ENCODE results near the gene ACTBL2.

DNA sequence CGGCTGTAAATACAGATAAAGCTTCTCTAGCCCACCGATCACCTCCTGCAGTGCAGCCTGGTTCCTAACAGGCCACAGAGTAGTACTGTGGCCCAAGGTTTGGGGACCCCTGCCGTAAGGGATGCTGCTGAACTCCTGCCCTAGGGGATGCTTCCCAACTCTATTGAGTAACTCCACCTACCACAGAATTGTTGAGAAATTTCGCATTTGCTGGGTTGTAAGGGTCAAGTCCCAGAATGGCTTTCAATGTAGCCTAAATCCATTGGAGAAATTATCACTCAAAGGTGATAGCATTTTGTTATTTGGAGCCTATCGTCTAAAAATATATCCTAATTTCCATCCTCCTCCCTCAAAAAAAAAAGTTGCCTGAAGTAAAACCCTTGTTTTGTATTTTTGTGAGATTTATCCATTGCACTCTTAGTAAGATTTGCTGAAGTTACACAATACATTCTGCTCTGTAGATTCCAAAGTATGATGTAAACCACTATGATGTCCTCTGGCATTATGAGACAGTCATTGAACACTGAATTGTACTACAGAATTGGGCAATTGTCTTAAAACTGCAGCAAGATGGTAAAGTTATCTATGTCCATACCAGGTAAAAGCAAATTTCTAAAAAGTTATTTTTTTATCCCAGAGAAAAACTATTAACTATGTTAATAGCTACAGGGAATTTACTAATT is 14.0 kb downstream of the ACTBL2 start:
- TF ChIP-seq, protein P1, sequence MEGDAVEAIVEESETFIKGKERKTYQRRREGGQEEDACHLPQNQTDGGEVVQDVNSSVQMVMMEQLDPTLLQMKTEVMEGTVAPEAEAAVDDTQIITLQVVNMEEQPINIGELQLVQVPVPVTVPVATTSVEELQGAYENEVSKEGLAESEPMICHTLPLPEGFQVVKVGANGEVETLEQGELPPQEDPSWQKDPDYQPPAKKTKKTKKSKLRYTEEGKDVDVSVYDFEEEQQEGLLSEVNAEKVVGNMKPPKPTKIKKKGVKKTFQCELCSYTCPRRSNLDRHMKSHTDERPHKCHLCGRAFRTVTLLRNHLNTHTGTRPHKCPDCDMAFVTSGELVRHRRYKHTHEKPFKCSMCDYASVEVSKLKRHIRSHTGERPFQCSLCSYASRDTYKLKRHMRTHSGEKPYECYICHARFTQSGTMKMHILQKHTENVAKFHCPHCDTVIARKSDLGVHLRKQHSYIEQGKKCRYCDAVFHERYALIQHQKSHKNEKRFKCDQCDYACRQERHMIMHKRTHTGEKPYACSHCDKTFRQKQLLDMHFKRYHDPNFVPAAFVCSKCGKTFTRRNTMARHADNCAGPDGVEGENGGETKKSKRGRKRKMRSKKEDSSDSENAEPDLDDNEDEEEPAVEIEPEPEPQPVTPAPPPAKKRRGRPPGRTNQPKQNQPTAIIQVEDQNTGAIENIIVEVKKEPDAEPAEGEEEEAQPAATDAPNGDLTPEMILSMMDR (IDR thresholded peaks at IDR 0.05) = no peak
- TF ChIP-seq POLR2A (IDR thresholded peaks at IDR 0.05) = no peak
